ENCODE results near the gene USP37. TPM values are rescaled to one million over a fixed set of nuclear protein-coding genes. Genes with fewer than 3 reads are reported as not detected.
"Not testable (repeated sequence)": the region's sequence is repeated elsewhere in the genome, so short reads cannot be mapped to it uniquely, and the experiment has no call there.

USP37 gene
- total RNA-seq, 1 experiment from 2014 or later: 11.5 TPM

DNA sequence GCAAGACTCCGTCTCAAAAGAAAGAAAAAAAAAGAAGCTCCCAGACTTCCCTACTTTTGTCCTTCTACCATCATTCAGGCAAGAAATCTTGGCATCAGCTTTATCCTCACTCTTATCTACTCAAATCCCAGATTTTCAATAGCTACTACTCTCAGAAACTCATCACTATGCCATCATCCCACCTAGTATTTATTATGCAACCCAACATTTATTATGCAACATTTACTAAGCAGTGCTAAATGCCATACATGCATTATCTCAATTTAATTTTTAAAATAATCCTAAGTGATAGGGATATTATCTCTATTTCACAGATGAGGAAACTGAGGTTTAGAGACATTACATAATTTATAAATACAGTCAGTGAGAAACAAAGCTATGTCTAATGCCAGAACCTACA is 4.1 kb downstream of the USP37 start:
- no peak for DNase-seq (ENCODE audit: low read depth)
- in situ Hi-C loops (cut with HindIII; ENCODE audit: low pct_unique_long_range_greater_than_20kb, low sequenced_read_pairs): no loop called here

- no peak for DNase-seq (ENCODE audit: low read depth)
- in situ Hi-C loops (cut with HindIII; ENCODE audit: low pct_unique_long_range_greater_than_20kb, low sequenced_read_pairs): no loop called here
Observed at GRCh38 chr2:218558986-218559385, 9.2 kb downstream of the USP37 start.

- DNase-seq (ENCODE audit: low read depth): no peak
- in situ Hi-C loops (cut with HindIII; ENCODE audit: low pct_unique_long_range_greater_than_20kb, low sequenced_read_pairs): no loop called here
Observed at GRCh38 chr2:218557941-218558340, 10.2 kb downstream of the USP37 start.

DNA sequence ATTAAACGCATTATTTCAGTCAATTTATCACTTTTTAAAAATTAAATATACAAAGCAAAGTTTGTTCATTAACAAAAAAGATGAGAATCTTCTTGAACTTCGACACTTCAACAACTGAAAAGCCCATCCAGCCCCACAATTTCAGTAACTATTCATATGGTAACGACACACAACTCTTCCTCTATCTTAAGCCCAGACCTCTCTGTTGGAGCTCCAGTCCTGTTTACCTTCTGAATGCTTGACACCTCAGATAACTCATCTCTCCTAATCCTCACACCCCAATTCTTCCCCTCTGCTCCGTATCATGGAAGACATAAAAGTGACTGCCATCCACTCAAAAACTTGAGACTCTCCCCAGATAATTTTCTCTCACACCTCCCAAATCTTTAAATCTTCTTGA is 12.6 kb downstream of the USP37 start:
- DNase-seq (ENCODE audit: low read depth): no peak
- in situ Hi-C loops (cut with HindIII; ENCODE audit: low pct_unique_long_range_greater_than_20kb, low sequenced_read_pairs): no loop called here

- DNase-seq (ENCODE audit: low read depth); in situ Hi-C loops (cut with HindIII; ENCODE audit: low pct_unique_long_range_greater_than_20kb, low sequenced_read_pairs): not testable (repeated sequence)
Observed at GRCh38 chr2:218554225-218554624, 13.9 kb downstream of the USP37 start.

- DNase-seq (ENCODE audit: low read depth): no peak
- in situ Hi-C loops (cut with HindIII; ENCODE audit: low pct_unique_long_range_greater_than_20kb, low sequenced_read_pairs): no loop called here
Observed at GRCh38 chr2:218547978-218548377, 20.2 kb downstream of the USP37 start.

DNA sequence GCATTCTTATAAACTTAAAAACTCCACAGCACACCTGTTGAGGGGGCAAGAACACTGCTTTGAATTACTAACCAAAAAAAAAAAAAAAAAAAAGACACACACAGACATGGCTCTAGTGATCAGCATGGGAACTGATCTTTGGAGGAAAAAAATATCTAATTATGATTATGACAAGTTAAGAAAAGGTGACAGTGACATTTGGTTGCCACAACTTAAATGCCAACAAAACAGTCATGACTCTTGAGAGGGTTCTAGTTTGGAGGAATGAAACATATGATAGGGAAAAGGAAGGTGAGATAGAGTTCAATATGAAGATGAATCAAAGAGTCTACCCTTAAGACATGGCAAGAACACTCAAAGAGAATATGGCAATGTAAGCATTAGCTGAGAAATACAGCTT is 20.6 kb downstream of the USP37 start:
- no peak for DNase-seq (ENCODE audit: low read depth)
- in situ Hi-C loops (cut with HindIII; ENCODE audit: low pct_unique_long_range_greater_than_20kb, low sequenced_read_pairs): no loop called here

DNA sequence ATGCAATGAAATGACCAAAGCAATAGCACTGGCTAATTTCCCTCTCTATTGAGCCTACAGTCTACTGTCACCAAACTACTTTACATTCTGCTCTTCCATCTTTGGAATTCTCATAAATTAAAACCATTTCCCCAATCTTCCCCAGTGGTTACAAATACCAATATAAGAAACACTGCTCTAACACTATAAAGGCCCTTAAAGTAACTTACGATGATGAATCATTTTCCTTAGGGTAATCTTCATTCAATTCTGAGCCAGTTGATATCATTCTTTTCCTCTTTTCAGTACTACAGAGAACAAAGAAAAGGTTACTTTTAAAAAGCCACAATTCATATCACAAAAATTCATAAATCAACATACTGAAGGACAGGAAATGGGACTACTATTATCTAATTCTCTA is 22.1 kb downstream of the USP37 start:
- in situ Hi-C loops (cut with HindIII; ENCODE audit: low pct_unique_long_range_greater_than_20kb, low sequenced_read_pairs): no loop called here
- no peak for DNase-seq (ENCODE audit: low read depth)

- DNase-seq (ENCODE audit: low read depth): no peak
- in situ Hi-C loops (cut with HindIII; ENCODE audit: low pct_unique_long_range_greater_than_20kb, low sequenced_read_pairs): no loop called here
Observed at GRCh38 chr2:218540015-218540414, 28.1 kb downstream of the USP37 start.

DNA sequence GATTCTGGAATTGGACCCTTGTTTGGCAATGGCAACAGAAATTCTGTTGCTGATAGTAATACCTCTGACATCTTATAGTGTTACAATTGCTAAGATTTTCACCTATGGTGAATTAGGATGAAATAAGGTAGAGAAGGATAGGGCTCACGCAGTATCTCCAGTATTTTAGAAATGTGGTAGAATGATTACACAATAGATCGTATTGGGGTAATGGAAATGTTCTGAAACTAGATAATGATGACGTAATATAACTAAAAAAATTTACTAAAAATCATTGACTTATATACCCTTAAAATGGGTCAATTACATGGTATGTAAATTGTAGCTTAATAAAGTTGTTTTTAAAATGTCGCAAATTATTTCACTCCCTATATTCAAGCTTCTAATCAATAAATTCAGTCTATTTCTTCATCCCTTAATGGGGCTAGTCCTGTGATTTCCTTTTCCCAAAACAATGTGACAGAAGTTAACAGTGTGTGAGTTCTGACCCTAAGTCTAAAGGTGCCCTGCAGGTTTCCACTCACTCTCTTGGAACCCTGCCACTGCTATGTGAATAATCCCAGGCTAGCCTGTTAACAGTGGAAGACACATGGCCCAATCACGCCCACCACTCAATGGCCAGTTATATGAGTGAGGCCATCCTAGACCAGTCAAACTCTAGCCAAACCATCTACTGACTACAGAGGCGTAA is 31.2 kb downstream of the USP37 start:
- in situ Hi-C loops (cut with HindIII; ENCODE audit: low pct_unique_long_range_greater_than_20kb, low sequenced_read_pairs): no loop called here
- no peak for DNase-seq (ENCODE audit: low read depth)

DNA sequence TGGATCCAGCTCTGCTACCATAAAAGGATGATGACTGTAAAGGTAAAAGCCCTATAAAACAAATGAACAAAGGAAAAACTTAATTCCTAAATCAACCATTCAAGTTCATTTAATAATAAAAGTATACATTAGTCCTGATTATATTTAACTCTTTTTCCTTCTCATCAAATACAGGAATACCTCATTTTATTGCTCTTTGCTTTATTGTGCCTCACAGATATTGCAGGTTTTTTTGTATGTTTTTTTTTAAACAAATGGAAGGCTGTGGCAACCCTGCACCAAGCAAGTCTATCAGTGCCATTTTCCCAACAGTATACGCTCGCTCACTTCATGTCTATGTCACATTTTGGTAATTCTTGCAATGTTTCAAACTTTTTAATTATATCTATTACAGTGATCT is 38.2 kb downstream of the USP37 start:
- in situ Hi-C loops (cut with HindIII; ENCODE audit: low pct_unique_long_range_greater_than_20kb, low sequenced_read_pairs): no loop called here
- no peak for DNase-seq (ENCODE audit: low read depth)

GRCh38 chr2:218528409-218528808 is 39.7 kb downstream of the USP37 start:
- DNase-seq (ENCODE audit: low read depth); in situ Hi-C loops (cut with HindIII; ENCODE audit: low pct_unique_long_range_greater_than_20kb, low sequenced_read_pairs): not testable (repeated sequence)

DNA sequence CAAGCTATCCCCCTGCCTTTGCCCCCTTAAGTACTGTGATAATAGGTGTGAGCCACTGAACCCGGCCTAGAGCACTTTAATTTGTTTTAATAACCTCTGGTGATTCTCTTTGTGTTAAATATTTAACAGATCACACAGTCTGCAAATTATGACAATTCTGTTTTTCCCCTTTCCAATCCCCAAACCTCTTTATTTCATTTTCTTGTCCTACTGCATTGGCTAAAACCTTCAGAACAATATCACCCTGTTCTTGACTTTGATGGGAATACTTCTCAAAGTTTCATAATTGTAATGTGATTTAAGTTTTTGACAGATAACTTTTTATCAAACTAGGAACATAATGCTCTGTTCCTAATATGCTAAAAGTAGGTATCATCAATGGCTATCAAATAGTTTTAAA is 44.5 kb downstream of the USP37 start:
- in situ Hi-C loops (cut with HindIII; ENCODE audit: low pct_unique_long_range_greater_than_20kb, low sequenced_read_pairs): no loop called here
- DNase-seq (ENCODE audit: low read depth): no peak

DNA sequence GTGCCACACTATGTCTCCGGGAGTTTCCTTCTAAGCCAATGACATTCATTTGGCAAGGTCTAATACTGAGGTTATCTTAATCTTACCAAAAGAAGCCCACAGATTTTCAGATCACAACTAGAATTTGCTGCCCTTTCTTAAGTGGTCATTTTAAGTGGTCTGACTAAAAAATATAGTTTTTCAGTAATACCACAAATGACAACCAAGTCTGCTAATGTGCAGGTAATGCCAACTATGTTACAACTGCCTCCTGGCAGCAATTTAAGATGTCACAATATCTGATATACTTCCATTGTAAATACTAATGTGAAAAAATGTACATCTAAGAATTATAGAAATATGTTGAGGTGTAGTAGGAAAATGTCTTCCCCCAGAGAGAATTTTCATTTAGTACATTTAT is 49.3 kb downstream of the USP37 start:
- DNase-seq (ENCODE audit: low read depth): no peak
- in situ Hi-C loops (cut with HindIII; ENCODE audit: low pct_unique_long_range_greater_than_20kb, low sequenced_read_pairs): no loop called here

DNA sequence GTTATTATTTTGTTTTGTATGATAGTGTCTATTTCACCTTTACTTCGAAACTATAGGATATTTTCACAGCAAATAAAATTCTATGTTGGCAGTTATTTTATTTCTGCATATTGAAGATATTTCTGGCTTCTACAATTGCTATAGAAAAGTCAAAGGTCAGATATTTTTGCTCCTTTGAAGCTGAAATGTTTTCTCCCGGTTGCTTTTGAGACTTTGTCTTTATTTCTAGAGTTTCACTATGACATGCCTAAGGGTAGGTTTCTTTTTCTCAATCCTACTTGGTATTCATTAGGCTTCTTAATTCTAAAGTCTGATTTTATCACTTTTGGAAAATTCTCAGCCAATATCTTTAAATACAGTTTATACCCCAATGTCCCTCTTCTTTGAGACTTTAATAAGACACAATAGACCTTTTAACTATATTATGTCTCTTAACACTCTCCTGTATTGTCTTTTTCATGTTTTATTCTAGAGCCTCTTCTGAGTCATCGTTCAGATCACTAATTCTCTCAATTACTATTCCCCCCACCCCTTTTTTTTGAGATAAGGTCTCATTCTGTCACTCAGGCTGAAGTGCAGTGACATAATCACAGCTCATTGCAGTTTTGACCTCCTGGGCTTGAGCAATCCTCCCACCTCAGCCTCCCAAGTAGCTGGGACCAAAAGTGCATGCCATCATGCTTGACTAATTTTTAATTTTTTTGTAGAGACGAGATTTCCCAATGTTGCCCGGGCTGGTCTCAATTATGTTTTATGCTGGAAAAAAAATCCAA is 50.5 kb downstream of the USP37 start:
- DNase-seq (ENCODE audit: low read depth): no peak
- in situ Hi-C loops (cut with HindIII; ENCODE audit: low pct_unique_long_range_greater_than_20kb, low sequenced_read_pairs): no loop called here

DNA sequence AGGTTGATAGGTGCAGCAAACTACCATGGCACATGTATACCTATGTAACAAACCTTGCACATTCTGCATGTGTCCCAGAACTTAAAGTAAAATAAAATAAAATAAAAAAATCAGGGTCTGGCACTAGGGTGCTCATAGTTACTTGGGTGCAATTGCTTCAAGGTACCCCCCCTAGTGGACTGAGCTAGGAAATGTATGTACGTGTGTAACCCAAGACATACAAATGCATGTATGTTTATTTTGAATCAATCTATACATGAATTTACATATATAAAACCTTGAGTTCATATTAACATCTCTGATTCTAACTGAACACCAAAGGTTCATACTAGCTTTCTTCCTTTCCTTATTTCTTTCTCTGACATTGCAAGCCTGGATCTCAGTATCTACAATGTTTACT is 51.5 kb downstream of the USP37 start:
- in situ Hi-C loops (cut with HindIII; ENCODE audit: low pct_unique_long_range_greater_than_20kb, low sequenced_read_pairs): no loop called here

DNA sequence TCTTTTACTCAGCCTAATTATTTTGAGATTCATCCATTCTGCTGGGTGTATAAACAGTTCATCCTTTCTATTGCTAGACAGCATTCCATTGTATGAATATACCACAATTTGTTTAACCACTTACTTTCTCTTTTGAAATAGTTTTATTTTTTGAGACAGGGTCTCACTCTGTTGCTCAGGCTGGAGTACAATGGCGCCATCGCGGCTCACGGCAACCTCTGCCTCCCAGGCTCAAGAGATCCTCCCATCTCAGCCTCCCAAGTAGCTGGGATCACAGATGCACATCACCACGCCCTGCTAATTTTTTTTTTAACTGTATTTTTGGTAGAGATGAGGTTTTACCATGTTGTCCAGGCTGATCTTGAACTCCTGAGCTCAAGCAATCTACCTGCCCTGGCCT is 54.5 kb downstream of the USP37 start:
- in situ Hi-C loops (cut with HindIII; ENCODE audit: low pct_unique_long_range_greater_than_20kb, low sequenced_read_pairs): no loop called here
- DNase-seq (ENCODE audit: low read depth): no peak

More for the DNA sequence above, 51.5 kb downstream of the USP37 start:
- no peak for DNase-seq (ENCODE audit: low read depth)

GRCh38 chr2:218508299-218508698 is 59.9 kb downstream of the USP37 start:
- DNase-seq (ENCODE audit: low read depth): no peak
- in situ Hi-C loops (cut with HindIII; ENCODE audit: low pct_unique_long_range_greater_than_20kb, low sequenced_read_pairs): no loop called here

- DNase-seq (ENCODE audit: low read depth): no peak
- in situ Hi-C loops (cut with HindIII; ENCODE audit: low pct_unique_long_range_greater_than_20kb, low sequenced_read_pairs): no loop called here
Observed at GRCh38 chr2:218505754-218506371, 62.3 kb downstream of the USP37 start.
